Measurements from ENCODE around the gene RUNX2.

Gene RUNX2

GRCh38 chr6:45436544-45437438 is 108.7 kb downstream of the RUNX2 start:
- TF ChIP-seq CTCF (conservative IDR thresholded peaks at IDR 0.05; ENCODE audit: control insufficient read depth, insufficient read depth, low read depth, low read length): no peak
- peak; percentile 93 for DNase-seq (ENCODE audit: low read depth)
- no peak overlapping the region for H3K4me3 ChIP-seq (ENCODE audit: control insufficient read depth, low read depth, low read length)

GRCh38 chr6:45437439-45437815 is 109.3 kb downstream of the RUNX2 start:
- TF ChIP-seq CTCF (conservative IDR thresholded peaks at IDR 0.05; ENCODE audit: control insufficient read depth, insufficient read depth, low read depth, low read length): no peak
- no peak for DNase-seq (ENCODE audit: low read depth)
- H3K4me3 ChIP-seq (ENCODE audit: control insufficient read depth, low read depth, low read length): no peak overlapping the region

- DNase-seq (ENCODE audit: low read depth): peak; percentile 63
- no peak for TF ChIP-seq CTCF (conservative IDR thresholded peaks at IDR 0.05; ENCODE audit: control insufficient read depth, insufficient read depth, low read depth, low read length)
- H3K4me3 ChIP-seq (ENCODE audit: control insufficient read depth, low read depth, low read length): no peak overlapping the region
Measured at GRCh38 chr6:45438151-45438550, 110.0 kb downstream of the RUNX2 start.

GRCh38 chr6:45438849-45439406 is 110.8 kb downstream of the RUNX2 start:
- TF ChIP-seq CTCF (conservative IDR thresholded peaks at IDR 0.05; ENCODE audit: control insufficient read depth, insufficient read depth, low read depth, low read length): no peak
- DNase-seq (ENCODE audit: low read depth): peak; percentile 96
- H3K4me3 ChIP-seq (ENCODE audit: control insufficient read depth, low read depth, low read length): no peak overlapping the region

GRCh38 chr6:45439459-45439858 is 111.3 kb downstream of the RUNX2 start:
- no peak for DNase-seq (ENCODE audit: low read depth)
- H3K4me3 ChIP-seq (ENCODE audit: control insufficient read depth, low read depth, low read length): no peak overlapping the region
- no peak for TF ChIP-seq CTCF (conservative IDR thresholded peaks at IDR 0.05; ENCODE audit: control insufficient read depth, insufficient read depth, low read depth, low read length)

- TF ChIP-seq CTCF (conservative IDR thresholded peaks at IDR 0.05; ENCODE audit: control insufficient read depth, insufficient read depth, low read depth, low read length): no peak
- no peak for DNase-seq (ENCODE audit: low read depth)
- H3K4me3 ChIP-seq (ENCODE audit: control insufficient read depth, low read depth, low read length): no peak overlapping the region
Measured at GRCh38 chr6:45439861-45440388, 111.8 kb downstream of the RUNX2 start.
